GM23248 (cell line): ENCODE measurements around the gene BSDC1.

ENCODE experiments used
- EZH2 ChIP-seq: fragments of 200-600 bp; sonication (generic); IDR thresholded peaks from 2 replicates; pipeline ENCODE4 v1.6.1; 2018; ENCODE audit warnings: antibody characterized with exemption, mild to moderate bottlenecking; ENCODE audit not compliant: insufficient read depth, poor library complexity, severe bottlenecking
- EZH2phosphoT487 ChIP-seq: fragments of 200-600 bp; sonication (generic); IDR thresholded peaks from 2 replicates; pipeline ENCODE4 v1.6.1; 2018; ENCODE audit warnings: antibody characterized with exemption, moderate library complexity, mild to moderate bottlenecking, low read depth; ENCODE audit not compliant: insufficient read depth

- TF ChIP-seq EZH2 (no peak), EZH2phosphoT487 (no peak)
These were observed 72.4 kb downstream of the BSDC1 start for GRCh38 chr1:32321712-32322291.
